Heart right ventricle (tissue), 16 donors: ENCODE measurements around the gene ATF7. TPM values are rescaled to one million over a fixed set of nuclear protein-coding genes. Genes with fewer than 3 reads are reported as not detected.

Experiments
- ATAC-seq, 8 donors: fragments of 200-7000 bp; cut with Tn5 transposase; one replicate each; pipeline ENCODE4 v1.9.1; 2020; ENCODE audit warnings: mild to moderate bottlenecking in 8 of 8, moderate library complexity in 8 of 8, moderate number of reproducible peaks in 1 of 8
- DNase-seq, 2 donors: peaks; one replicate each; pipeline ENCODE4 v3.0.0-alpha.2; 2020
- H3K27ac ChIP-seq, 10 donors: fragments of 200-600 bp; sonication (generic) in 2 of 10; one replicate each; pipeline versions ENCODE4 v1.5.0 to v1.8.0; 2020 to 2022; ENCODE audit warnings: mild to moderate bottlenecking in 3 of 10
- H3K27me3 ChIP-seq, 7 donors: fragments of 200-600 bp; one replicate each; pipeline ENCODE4 v1.8.0; 2021 to 2022; ENCODE audit warnings: mild to moderate bottlenecking in 2 of 7
- H3K36me3 ChIP-seq, 9 donors: fragments of 200-600 bp; sonication (generic) in 1 of 9; one replicate each; pipeline versions ENCODE4 v1.5.0 to v1.8.0; 2020 to 2022; ENCODE audit warnings: mild to moderate bottlenecking in 2 of 9
- H3K4me1 ChIP-seq, 9 donors: fragments of 200-600 bp; sonication (generic) in 1 of 9; one replicate each; pipeline versions ENCODE4 v1.5.0 to v1.8.0; 2020 to 2022; ENCODE audit warnings: mild to moderate bottlenecking in 4 of 9
- H3K4me3 ChIP-seq, 10 donors: fragments of 200-600 bp; sonication (generic) in 2 of 10; one replicate each; pipeline versions ENCODE4 v1.5.0 to v1.8.0; 2020 to 2022; ENCODE audit warnings: mild to moderate bottlenecking in 7 of 10, moderate library complexity in 2 of 10
- H3K9me3 ChIP-seq, 11 donors: fragments of 200-600 bp in 10 of 11; sonication (generic) in 2 of 11; one replicate each; pipeline versions ENCODE4 v1.5.0 to v1.8.0; 2013 to 2022; ENCODE audit warnings: mild to moderate bottlenecking in 2 of 11, control low read depth in 1 of 11, moderate library complexity in 1 of 11
- CTCF ChIP-seq, 9 donors: fragments of 200-600 bp; sonication (generic) in 2 of 9; IDR thresholded peaks; one replicate each; pipeline versions ENCODE4 v1.5.0 to v1.8.0; 2021 to 2022; ENCODE audit warnings: antibody characterized with exemption in 9 of 9, mild to moderate bottlenecking in 5 of 9, moderate library complexity in 1 of 9
- WGBS, 2 donors: extraction: QIAGEN DNeasy Blood & Tissue Kit; methylation state at CpG; one replicate each; pipeline ENCODE4 v1.1.7; 2013; ENCODE audit warnings: inconsistent platforms in 1 of 2; 5-methylcytosine and 5-hydroxymethylcytosine counted together
- intact Hi-C, 10 donors: fragments of 100-400 bp; cut with DNase I; formaldehyde crosslinking; loops; one replicate each; pipeline versions ENCODE4 v1.11.1 to v1.14.2; 2022
- polyA plus RNA-seq, 2 donors: library from polyadenylated mRNA; stranded (reverse); fragments of 200-250 nt; gene quantifications; one replicate each; pipeline ENCODE4 v1.2.3, GENCODE V29; 2013
- total RNA-seq, 10 donors: library from RNA; stranded (reverse); fragmentation: NEBNext Ultra II Directional in 3 of 10; extraction: Animal tissue kit (Norgen Biotek cat#: 25700) in 3 of 10; gene quantifications; one replicate each; pipeline versions ENCODE4 v1.2.1 to v1.2.4, GENCODE V29; 2021 to 2023
- donor health status: Arrhythmogenic right ventricular cardiomyopathy.
- donor health status: ischemic (EF 13 %, LVEDD 7.1; RV severe dilation, severe dysfunction).
- donor health status: healthy with polysubstance abuse.
- donor health status: DM: no; HTN: yes; CAD: no.
- donor health status: DM: no; HTN: no; CAD: no.
- donor health status: ischemic (EF 25% LVEDD 6.9; RV normal size, moderate dysfunction).
- donor health status: ischemic (EF 25% LVEDD 5.7; RV mildly dilated, moderate dysfunction).
- donor health status: healthy.
- donor health status: DM: yes; HTN: yes; CAD: no.
- donor health status: Ischemic cardiomyopathy.
- donor health status: ischemic (EF 35%, LVEDD 5.7; RV mildly dilated, moderate dysfunction).
- donor health status: nonischemic (EF 11% LVEDD 7.7; RV severe dilation, severe dysfunction).
- donor health status: DM: yes; HTN: yes; CAD: no.
- donor health status: PGD.
- donor health status: ischemic (EF 29% LVEDD 5.4; RV normal size, mild dysfunction).
- donor health status: nonischemic (EF 23%, LVEDD 6.1; RV moderate dilation, normal function).

Gene ATF7
- total and polyA plus RNA-seq, 12 donors, result 12.6 to 47.8 (median 33.7) TPM

GRCh38 chr12:53498235-53498630, 127.9 kb downstream of the ATF7 start:
- no peak for DNase-seq
- no peak for TF ChIP-seq CTCF (IDR thresholded peaks at IDR 0.05)
- peak overlapping the region in 3 of 10 donors; percentile 8 to 74 (median 60) for H3K4me3 ChIP-seq
- 85 to 87% methylated on average over 2 of the region's 2 CpGs for WGBS, 2 donors
- intact Hi-C loops, result no loop called here
- peaks cover 15 to 68% (median 40%) of the 10 kb centered on the region in 9 donors for H3K4me1 ChIP-seq
- no peaks in the 10 kb centered on the region for H3K27me3 ChIP-seq
- H3K36me3 ChIP-seq, result peaks cover 0 to 1% (median 0%) of the 10 kb centered on the region in 9 donors
- ATAC-seq, result no peak
- no peaks in the 10 kb centered on the region for H3K9me3 ChIP-seq
- peak overlapping the region in 2 of 10 donors; percentile 4 to 53 for H3K27ac ChIP-seq

DNA sequence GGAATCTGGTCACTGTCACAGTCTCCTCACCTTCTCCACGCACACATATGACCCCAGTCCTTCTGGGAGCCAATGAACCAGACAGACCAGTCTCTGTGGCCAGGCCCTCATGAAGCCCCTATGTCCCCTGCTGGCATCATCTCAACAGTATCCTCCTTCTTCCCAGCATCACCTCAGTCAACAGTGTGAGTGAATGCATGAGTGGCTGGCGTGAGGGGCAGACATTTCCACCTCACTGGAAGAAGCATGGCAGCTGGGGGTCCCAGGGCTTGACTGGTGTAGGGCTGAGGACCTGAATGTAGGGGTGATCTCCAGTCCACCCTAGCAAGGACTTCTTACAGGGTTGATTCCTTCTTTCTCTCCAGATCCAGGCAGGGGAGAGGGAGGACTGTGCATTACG, 128.7 kb downstream of the ATF7 start:
- 94 to 96% methylated on average over 3 of the region's 3 CpGs for WGBS, 2 donors
- intact Hi-C loops, result no loop called here
- peaks cover 9 to 68% (median 35%) of the 10 kb centered on the region in 9 donors for H3K4me1 ChIP-seq
- ATAC-seq, result no peak
- TF ChIP-seq CTCF (IDR thresholded peaks at IDR 0.05), result no peak
- H3K27ac ChIP-seq, result peak overlapping the region in 1 of 10 donors; percentile 29
- no peaks in the 10 kb centered on the region for H3K27me3 ChIP-seq
- no peak for DNase-seq
- no peaks in the 10 kb centered on the region for H3K36me3 ChIP-seq
- no peaks in the 10 kb centered on the region for H3K9me3 ChIP-seq
- no peak overlapping the region for H3K4me3 ChIP-seq

DNA sequence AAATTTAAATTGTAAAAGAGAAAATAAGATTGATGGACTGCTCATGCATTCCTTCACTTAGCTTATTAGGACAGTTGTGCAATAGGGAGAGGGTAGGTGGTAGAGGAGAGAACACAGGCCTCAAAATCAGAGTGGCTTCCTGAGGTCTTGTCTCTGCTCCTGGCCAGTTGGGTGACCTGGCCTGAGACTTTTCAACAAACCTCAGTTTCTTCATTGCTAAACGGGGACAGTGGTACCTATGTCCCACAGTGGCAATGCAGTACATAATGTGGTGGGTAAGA, 129.5 kb downstream of the ATF7 start:
- no peaks in the 10 kb centered on the region for H3K9me3 ChIP-seq
- peak overlapping the region in 8 of 10 donors; percentile 0 to 62 (median 45) for H3K27ac ChIP-seq
- no peaks in the 10 kb centered on the region for H3K36me3 ChIP-seq
- no peak for DNase-seq
- H3K4me1 ChIP-seq, result peaks cover 1 to 68% (median 33%) of the 10 kb centered on the region in 9 donors
- 81 to 89% methylated on average over 1 of the region's 1 CpG for WGBS, 2 donors
- H3K4me3 ChIP-seq, result peak overlapping the region in 1 of 10 donors; percentile 11
- ATAC-seq, result no peak
- H3K27me3 ChIP-seq, result no peaks in the 10 kb centered on the region
- no peak for TF ChIP-seq CTCF (IDR thresholded peaks at IDR 0.05)
- intact Hi-C loops, result no loop called here

DNA sequence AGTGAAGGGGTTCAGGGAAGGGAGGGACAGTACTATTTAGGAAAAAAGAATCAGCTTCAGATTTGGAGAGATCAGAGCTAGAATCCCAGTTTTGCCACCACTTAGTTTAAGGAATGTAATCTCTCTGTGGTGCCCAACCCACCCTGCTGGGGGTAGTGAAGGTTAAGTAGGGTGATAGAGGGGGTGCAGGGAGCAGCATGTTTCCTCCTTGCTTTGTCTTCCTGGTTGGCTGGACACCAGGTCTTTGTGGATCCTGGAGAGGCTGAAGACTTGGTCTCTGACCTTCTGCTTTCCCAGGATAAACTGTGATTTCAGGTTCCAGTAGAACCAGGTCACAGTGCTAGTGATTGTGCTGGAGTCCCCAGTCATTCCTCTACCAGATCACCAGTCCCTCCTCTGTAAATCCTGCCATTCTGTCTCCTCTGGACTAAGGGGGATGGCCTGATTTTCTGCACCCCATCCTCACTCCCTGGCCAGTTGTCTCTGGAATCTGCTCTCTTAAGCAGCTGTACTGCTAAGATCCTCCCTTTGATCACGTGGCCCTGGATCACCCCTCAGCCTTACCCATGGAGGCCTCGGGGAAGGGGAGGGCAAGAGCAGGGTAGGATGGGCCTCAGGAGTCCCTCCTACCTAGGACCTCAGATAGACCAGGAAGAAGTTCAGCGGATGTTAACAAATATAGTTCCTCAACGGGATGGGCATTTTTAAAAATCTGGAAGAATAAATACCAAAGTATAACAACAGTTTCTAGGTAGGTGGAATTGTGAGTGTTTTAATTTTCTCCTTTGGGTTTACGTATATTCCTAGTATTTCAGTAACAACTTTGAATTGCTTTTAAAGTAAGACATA, 130.1 kb downstream of the ATF7 start:
- no peak for TF ChIP-seq CTCF (IDR thresholded peaks at IDR 0.05)
- Histone ChIP-seq H3K27ac (peak overlapping the region in 9 of 10 donors; percentile 0 to 62 (median 45)), H3K36me3 (no peaks in the 10 kb centered on the region), H3K4me1 (peaks cover 0 to 64% (median 30%) of the 10 kb centered on the region in 9 donors), H3K9me3 (no peaks in the 10 kb centered on the region), H3K27me3 (no peaks in the 10 kb centered on the region), H3K4me3 (peak overlapping the region in 1 of 10 donors; percentile 11)
- ATAC-seq (no peak), DNase-seq (peak in 1 of 2 donors; percentile 61)
- WGBS, 2 donors, result 43 to 50% methylated on average over 5 of the region's 5 CpGs
- intact Hi-C loops, result no loop called here
